ENCODE data around the gene KISS1R. TPM values are rescaled to one million over a fixed set of nuclear protein-coding genes. Genes with fewer than 3 reads are reported as not detected.

KISS1R gene
- total RNA-seq, 1 experiment from 2014 or later, result 16.6 TPM

GRCh38 chr19:873084-873483 is 44.0 kb upstream of the KISS1R start:
- H3K9me3 ChIP-seq, result no peaks in the 10 kb centered on the region
- H3K27me3 ChIP-seq (replicated peaks; ENCODE audit: control insufficient read depth, insufficient read depth, low read length), result no peaks in the 10 kb centered on the region
- H3K27me3 Mint-ChIP-seq (ENCODE audit: insufficient read depth, unreplicated experiment), result no peaks in the 10 kb centered on the region
- no peak overlapping the region for H3K27ac Mint-ChIP-seq (ENCODE audit: unreplicated experiment)
- peaks cover 5% of the 10 kb centered on the region for H3K36me3 ChIP-seq (ENCODE audit: control insufficient read depth, insufficient read depth, low read length)
- ChIA-PET CTCF (no interaction called here), POLR2A (no interaction called here)
- peaks cover 68% of the 10 kb centered on the region for H3K36me3 Mint-ChIP-seq (ENCODE audit: insufficient read depth, unreplicated experiment)
- H3K4me1 ChIP-seq, result no peaks in the 10 kb centered on the region; the same call in 1 of the 2 replicates
- DNase-seq, result no peak
- H3K4me3 ChIP-seq (ENCODE audit: low read depth, low read length), result no peak overlapping the region
- no peak for TF ChIP-seq CTCF (IDR thresholded peaks at IDR 0.05; ENCODE audit: insufficient read depth in 1 of 2, low read depth in 1 of 2, low read length in 1 of 2, severe bottlenecking in 1 of 2, unreplicated experiment in 1 of 2)
- H3K4me1 Mint-ChIP-seq (ENCODE audit: low read depth, unreplicated experiment), result no peaks in the 10 kb centered on the region
- no TSS peak for BruUV-seq (replicated peaks)
- H3K9me3 Mint-ChIP-seq (ENCODE audit: unreplicated experiment), result no peaks in the 10 kb centered on the region
- intact Hi-C loops (cut with micrococcal nuclease; ENCODE audit: unreplicated experiment), result no loop called here
- no peak overlapping the region for H3K4me3 Mint-ChIP-seq (ENCODE audit: unreplicated experiment)

GRCh38 chr19:873561-874041 is 43.5 kb upstream of the KISS1R start:
- POLR2A ChIA-PET, result no interaction called here
- H3K27me3 Mint-ChIP-seq (ENCODE audit: insufficient read depth, unreplicated experiment), result no peaks in the 10 kb centered on the region

GRCh38 chr19:875265-875879 is 41.8 kb upstream of the KISS1R start:
- no peak overlapping the region for H3K4me3 Mint-ChIP-seq (ENCODE audit: unreplicated experiment)
- H3K9me3 Mint-ChIP-seq (ENCODE audit: unreplicated experiment), result no peaks in the 10 kb centered on the region
- H3K27me3 ChIP-seq (replicated peaks; ENCODE audit: control insufficient read depth, insufficient read depth, low read length), result no peaks in the 10 kb centered on the region
- H3K4me3 ChIP-seq (ENCODE audit: low read depth, low read length), result no peak overlapping the region
- H3K4me1 ChIP-seq, result no peaks in the 10 kb centered on the region
- no peak for DNase-seq
- H3K4me1 Mint-ChIP-seq (ENCODE audit: low read depth, unreplicated experiment), result no peaks in the 10 kb centered on the region
- TF ChIP-seq CTCF (IDR thresholded peaks at IDR 0.05; ENCODE audit: insufficient read depth in 1 of 2, low read depth in 1 of 2, low read length in 1 of 2, severe bottlenecking in 1 of 2, unreplicated experiment in 1 of 2), result no peak
- no peaks in the 10 kb centered on the region for H3K27me3 Mint-ChIP-seq (ENCODE audit: insufficient read depth, unreplicated experiment)
- POLR2A ChIA-PET, result no interaction called here
- intact Hi-C loops (cut with micrococcal nuclease; ENCODE audit: unreplicated experiment), result no loop called here
- no TSS peak for BruUV-seq (replicated peaks)
- peaks cover 3% of the 10 kb centered on the region for H3K36me3 ChIP-seq (ENCODE audit: control insufficient read depth, insufficient read depth, low read length)
- CTCF ChIA-PET, result no interaction called here
- peaks cover 59% of the 10 kb centered on the region for H3K36me3 Mint-ChIP-seq (ENCODE audit: insufficient read depth, unreplicated experiment)
- H3K9me3 ChIP-seq, result no peaks in the 10 kb centered on the region
- H3K27ac Mint-ChIP-seq (ENCODE audit: unreplicated experiment), result no peak overlapping the region

More at GRCh38 chr19:873561-874041, 43.5 kb upstream of the KISS1R start:
- Histone ChIP-seq H3K36me3 (ENCODE audit: control insufficient read depth, insufficient read depth, low read length) (peaks cover 3% of the 10 kb centered on the region), H3K4me1 (no peaks in the 10 kb centered on the region; the same call in 1 of the 2 replicates), H3K9me3 (no peaks in the 10 kb centered on the region), H3K4me3 (ENCODE audit: low read depth, low read length) (no peak overlapping the region), H3K27me3 (replicated peaks; ENCODE audit: control insufficient read depth, insufficient read depth, low read length) (no peaks in the 10 kb centered on the region)
- no TSS peak for BruUV-seq (replicated peaks)
- H3K36me3 Mint-ChIP-seq (ENCODE audit: insufficient read depth, unreplicated experiment), result peaks cover 65% of the 10 kb centered on the region
- H3K4me3 Mint-ChIP-seq (ENCODE audit: unreplicated experiment), result no peak overlapping the region
- intact Hi-C loops (cut with micrococcal nuclease; ENCODE audit: unreplicated experiment), result no loop called here
- no peak for TF ChIP-seq CTCF (IDR thresholded peaks at IDR 0.05; ENCODE audit: insufficient read depth in 1 of 2, low read depth in 1 of 2, low read length in 1 of 2, severe bottlenecking in 1 of 2, unreplicated experiment in 1 of 2)
- CTCF ChIA-PET, result interaction anchor here (0.6 kb wide), 1 partner anchor 113 kb away, joined by 3 read pairs; no protein-coding TSS in a partner anchor
- no peaks in the 10 kb centered on the region for H3K9me3 Mint-ChIP-seq (ENCODE audit: unreplicated experiment)
- DNase-seq, result no peak
- H3K27ac Mint-ChIP-seq (ENCODE audit: unreplicated experiment), result no peak overlapping the region
- H3K4me1 Mint-ChIP-seq (ENCODE audit: low read depth, unreplicated experiment), result no peaks in the 10 kb centered on the region
